ENCODE results near the gene MARF1.

The MARF1 gene

DNA sequence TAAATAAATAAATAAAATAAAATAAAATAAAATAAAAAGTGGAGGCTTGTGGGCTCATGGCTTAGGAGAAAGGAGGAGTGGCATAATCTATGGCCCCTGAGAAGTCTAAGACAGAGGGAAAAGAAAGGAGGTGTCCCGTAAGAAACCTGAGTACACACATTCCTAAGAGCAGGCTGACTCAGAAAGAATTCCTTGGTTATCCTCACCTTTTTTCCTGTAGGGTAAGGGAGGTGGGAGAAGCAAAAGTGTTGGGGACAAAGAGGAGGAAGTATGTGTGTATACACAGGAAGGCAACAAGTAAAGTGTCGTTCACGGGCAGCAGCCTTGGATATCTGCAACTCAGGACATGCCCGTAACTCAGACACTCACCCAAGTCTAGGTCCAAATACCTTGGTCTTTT is 29.3 kb downstream of the MARF1 start:
- DNase-seq (ENCODE audit: low spot score) = no peak
- TF ChIP-seq CTCF (IDR thresholded peaks at IDR 0.05; ENCODE audit: borderline replicate concordance, control extremely low read depth, extremely low read depth, insufficient read depth, missing control alignments) = no peak
- in situ Hi-C loops (cut with MboI; ENCODE audit: low sequenced_read_pairs, unreplicated experiment) = no loop called here

- in situ Hi-C loops (cut with MboI; ENCODE audit: low sequenced_read_pairs, unreplicated experiment) = no loop called here
- TF ChIP-seq CTCF (IDR thresholded peaks at IDR 0.05; ENCODE audit: borderline replicate concordance, control extremely low read depth, extremely low read depth, insufficient read depth, missing control alignments) = no peak
- no peak for DNase-seq (ENCODE audit: low spot score)
Measured at GRCh38 chr16:15611610-15612009, 31.3 kb downstream of the MARF1 start.

- in situ Hi-C loops (cut with MboI; ENCODE audit: low sequenced_read_pairs, unreplicated experiment) = no loop called here
- DNase-seq (ENCODE audit: low spot score) = no peak
- no peak for TF ChIP-seq CTCF (IDR thresholded peaks at IDR 0.05; ENCODE audit: borderline replicate concordance, control extremely low read depth, extremely low read depth, insufficient read depth, missing control alignments)
Measured at GRCh38 chr16:15610369-15610871, 32.5 kb downstream of the MARF1 start.

- TF ChIP-seq CTCF (IDR thresholded peaks at IDR 0.05; ENCODE audit: borderline replicate concordance, control extremely low read depth, extremely low read depth, insufficient read depth, missing control alignments) = no peak
- in situ Hi-C loops (cut with MboI; ENCODE audit: low sequenced_read_pairs, unreplicated experiment) = no loop called here
- no peak for DNase-seq (ENCODE audit: low spot score)
Measured at GRCh38 chr16:15609286-15609649, 33.7 kb downstream of the MARF1 start.

DNA sequence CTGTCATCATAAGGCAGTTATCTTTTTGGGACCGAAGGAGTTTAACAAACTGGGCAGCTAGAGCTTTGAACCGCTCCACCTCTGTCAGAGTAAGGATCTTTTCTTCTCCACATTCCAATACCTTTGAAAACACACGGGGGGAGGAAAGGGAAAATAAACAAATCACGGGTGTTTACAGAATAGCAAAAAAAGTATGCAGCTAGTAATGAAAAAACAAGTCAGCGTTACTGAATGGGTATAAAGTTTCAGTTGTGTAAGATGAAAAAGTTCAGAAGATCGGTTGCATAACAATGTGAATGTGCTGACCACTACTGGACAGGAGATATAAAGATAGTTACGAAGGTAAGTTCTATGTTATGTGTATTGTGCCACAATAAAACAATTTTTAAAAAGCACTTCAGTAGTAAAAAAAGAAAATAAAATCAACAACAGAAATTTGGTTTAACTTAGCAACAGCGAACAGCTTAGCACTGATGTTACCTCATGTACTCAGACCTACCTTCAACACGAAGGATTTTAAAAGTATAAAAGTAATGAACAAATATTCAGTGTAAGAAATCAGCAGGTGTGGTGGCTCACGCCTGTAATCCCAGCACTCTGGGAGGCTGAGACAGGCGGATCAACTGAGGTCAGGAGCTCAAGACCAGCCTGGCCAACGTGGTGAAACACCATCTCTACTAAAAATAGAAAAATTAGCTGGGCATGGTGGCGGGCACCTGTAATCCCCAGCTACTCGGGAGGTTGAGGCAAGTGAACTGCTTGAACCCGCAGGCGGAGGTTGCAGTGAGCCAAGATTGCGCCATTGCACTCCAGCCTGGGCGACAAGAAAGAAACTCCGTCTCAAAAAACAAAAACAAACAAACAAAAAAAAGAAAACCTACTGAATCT is 34.3 kb downstream of the MARF1 start:
- no peak for DNase-seq (ENCODE audit: low spot score)
- in situ Hi-C loops (cut with MboI; ENCODE audit: low sequenced_read_pairs, unreplicated experiment) = no loop called here

More for the DNA sequence above, 34.3 kb downstream of the MARF1 start:
- TF ChIP-seq CTCF (IDR thresholded peaks at IDR 0.05; ENCODE audit: borderline replicate concordance, control extremely low read depth, extremely low read depth, insufficient read depth, missing control alignments) = no peak
